Neuronal stem cell (in vitro differentiated cells): ENCODE data around the gene ATOH7.
A peak's percentile ranks its signal among the peaks of the same experiment; 100 is the strongest.
"Not testable (repeated sequence)": the region's sequence is repeated elsewhere in the genome, so short reads cannot be mapped to it uniquely, and the experiment has no call there.

Experiments used
- DNase-seq: peaks from one replicate; pipeline ENCODE4 v3.0.0-alpha.2; 2013; ENCODE audit warnings: low spot score
- H2AFZ ChIP-seq: one replicate; pipeline ENCODE4 v1.6.1; 2013; ENCODE audit warnings: mild to moderate bottlenecking, low read length, inconsistent platforms
- H2AK5ac ChIP-seq: 2 replicates; pipeline ENCODE4 v1.6.1; 2013; ENCODE audit warnings: low read depth, mild to moderate bottlenecking, inconsistent platforms, low read length, moderate library complexity, mixed read lengths
- H2BK120ac ChIP-seq: 2 replicates; pipeline ENCODE4 v1.6.1; 2013; ENCODE audit warnings: low read depth, mild to moderate bottlenecking, inconsistent platforms, low read length, moderate library complexity, mixed read lengths
- H2BK12ac ChIP-seq: one replicate; pipeline ENCODE4 v1.6.1; 2013; ENCODE audit warnings: low read length, inconsistent platforms
- H2BK15ac ChIP-seq: 2 replicates; pipeline ENCODE4 v1.6.1; 2013; ENCODE audit warnings: mild to moderate bottlenecking, low read length, inconsistent platforms, mixed read lengths
- H2BK5ac ChIP-seq: one replicate; pipeline ENCODE4 v1.6.1; 2013; ENCODE audit warnings: inconsistent platforms, mild to moderate bottlenecking, low read length, moderate library complexity
- H3K14ac ChIP-seq: one replicate; pipeline ENCODE4 v1.6.1; 2013; ENCODE audit warnings: low read length, inconsistent platforms
- H3K18ac ChIP-seq: 2 replicates; pipeline ENCODE4 v1.6.1; 2013; ENCODE audit warnings: low read length, inconsistent platforms
- H3K23ac ChIP-seq: 2 replicates; pipeline ENCODE4 v1.6.1; 2013; ENCODE audit warnings: low read depth, mild to moderate bottlenecking, mixed read lengths, low read length, inconsistent platforms; ENCODE audit not compliant: poor library complexity
- H3K27ac ChIP-seq: replicated peaks from 3 replicates; pipeline ENCODE4 v1.5.1; 2013; ENCODE audit warnings: low read length, inconsistent platforms
- H3K27me3 ChIP-seq, 3 experiments: 2 replicates each; pipeline ENCODE4 v1.6.1; 2013; ENCODE audit warnings: low read length in 3 of 3, mild to moderate bottlenecking in 2 of 3, inconsistent platforms in 1 of 3, low read depth in 1 of 3, mixed read lengths in 1 of 3, moderate library complexity in 1 of 3; ENCODE audit not compliant: control insufficient read depth in 3 of 3, insufficient read depth in 3 of 3
- H3K36me3 ChIP-seq, 2 donors: replicated peaks in 1 of 2; 2 replicates each; pipeline ENCODE4 v1.6.1; 2013; ENCODE audit warnings: low read length in 2 of 2; ENCODE audit not compliant: control insufficient read depth in 2 of 2, insufficient read depth in 2 of 2
- H3K4ac ChIP-seq: 2 replicates; pipeline ENCODE4 v1.6.1; 2013; ENCODE audit warnings: inconsistent platforms, mild to moderate bottlenecking, low read length, moderate library complexity
- H3K4me1 ChIP-seq, 2 donors: 1 replicate in 1 of 2; 2 replicates in 1 of 2; pipeline ENCODE4 v1.6.1; 2013; ENCODE audit warnings: low read length in 2 of 2, low read depth in 1 of 2; ENCODE audit not compliant: control insufficient read depth in 2 of 2, insufficient read depth in 1 of 2
- H3K4me2 ChIP-seq: one replicate; pipeline ENCODE4 v1.6.1; 2013; ENCODE audit warnings: mild to moderate bottlenecking, low read length, inconsistent platforms; ENCODE audit not compliant: insufficient read depth, poor library complexity, severe bottlenecking
- H3K4me3 ChIP-seq, 2 donors: 2 replicates each; pipeline ENCODE4 v1.5.1; 2013; ENCODE audit warnings: low read length in 2 of 2, mild to moderate bottlenecking in 2 of 2, inconsistent platforms in 1 of 2, moderate library complexity in 1 of 2
- H3K79me1 ChIP-seq: one replicate; pipeline ENCODE4 v1.6.1; 2013; ENCODE audit warnings: low read depth, mild to moderate bottlenecking, inconsistent platforms, low read length, moderate library complexity
- H3K9ac ChIP-seq: one replicate; pipeline ENCODE4 v1.6.1; 2013; ENCODE audit warnings: mild to moderate bottlenecking, low read depth, low read length, inconsistent platforms; ENCODE audit not compliant: poor library complexity
- H3K9me3 ChIP-seq, 2 donors: replicated peaks in 1 of 2; 2 replicates each; pipeline versions ENCODE3 to v1.6.1; 2013; ENCODE audit warnings: low read length in 2 of 2, mild to moderate bottlenecking in 2 of 2, inconsistent platforms in 1 of 2, low read depth in 1 of 2, mixed read lengths in 1 of 2, moderate library complexity in 1 of 2; ENCODE audit not compliant: control insufficient read depth in 2 of 2, insufficient read depth in 1 of 2
- H4K8ac ChIP-seq: one replicate; pipeline ENCODE4 v1.6.1; 2013; ENCODE audit warnings: low read depth, mild to moderate bottlenecking, inconsistent platforms, low read length, moderate library complexity
- H4K91ac ChIP-seq: one replicate; pipeline ENCODE4 v1.6.1; 2013; ENCODE audit warnings: low read length, low read depth, mild to moderate bottlenecking, inconsistent platforms; ENCODE audit not compliant: poor library complexity
- WGBS, 2 donors: extraction: QIAGEN DNeasy Blood & Tissue Kit; methylation state at CpG; one replicate each; pipeline ENCODE4 v1.1.7; 2013; ENCODE audit warnings: missing lambda C conversion rate in 2 of 2, mixed read lengths in 1 of 2; ENCODE audit not compliant: insufficient read length in 2 of 2, insufficient replicate concordance in 1 of 2; ENCODE audit errors: extremely low coverage in 2 of 2; 5-methylcytosine and 5-hydroxymethylcytosine counted together

ATOH7 gene

GRCh38 chr10:68246397-68246796, 14.5 kb upstream of the ATOH7 start:
- not testable (repeated sequence) for DNase-seq

GRCh38 chr10:68242051-68242450, 10.1 kb upstream of the ATOH7 start:
- no peak overlapping the region for H2BK15ac ChIP-seq
- no CpG with 5 or more reads among the region's 2 CpGs for WGBS, 2 donors
- H4K91ac ChIP-seq: peak overlapping the region; percentile 22
- no peaks in the 10 kb centered on the region for H3K36me3 ChIP-seq
- no peak overlapping the region for H2BK5ac ChIP-seq
- H3K27ac ChIP-seq: no peak overlapping the region
- H3K9ac ChIP-seq: no peak overlapping the region
- H3K79me1 ChIP-seq: no peaks in the 10 kb centered on the region
- no peak overlapping the region for H2BK12ac ChIP-seq
- H3K4me2 ChIP-seq: no peak overlapping the region
- no peaks in the 10 kb centered on the region for H3K9me3 ChIP-seq
- no peak overlapping the region for H2AK5ac ChIP-seq
- peaks cover 0 to 2% of the 10 kb centered on the region in 2 donors for H3K4me1 ChIP-seq
- peaks cover 0 to 6% (median 0%) of the 10 kb centered on the region in 3 experiments for H3K27me3 ChIP-seq
- no peak overlapping the region for H2AFZ ChIP-seq
- H3K4me3 ChIP-seq: no peak overlapping the region
- no peak overlapping the region for H3K4ac ChIP-seq
- no peak overlapping the region for H3K23ac ChIP-seq
- no peak for DNase-seq
- H3K18ac ChIP-seq: no peak overlapping the region
- H4K8ac ChIP-seq: no peak overlapping the region
- H2BK120ac ChIP-seq: no peak overlapping the region
- no peak overlapping the region for H3K14ac ChIP-seq

More at GRCh38 chr10:68246397-68246796, 14.5 kb upstream of the ATOH7 start:
- H3K23ac ChIP-seq, H2AK5ac ChIP-seq, H3K79me1 ChIP-seq, H3K9me3 ChIP-seq, H3K4me1 ChIP-seq, H2BK120ac ChIP-seq, H4K8ac ChIP-seq, H2BK15ac ChIP-seq, H3K9ac ChIP-seq, H3K4me3 ChIP-seq, H3K14ac ChIP-seq, H4K91ac ChIP-seq, H2AFZ ChIP-seq, H2BK12ac ChIP-seq, H3K4me2 ChIP-seq, H3K36me3 ChIP-seq, H3K18ac ChIP-seq, H3K4ac ChIP-seq, H2BK5ac ChIP-seq, H3K27ac ChIP-seq: not testable (repeated sequence)
- peaks cover 0 to 19% (median 0%) of the 10 kb centered on the region in 3 experiments for H3K27me3 ChIP-seq
- no CpG with 5 or more reads among the region's 7 CpGs for WGBS, 2 donors

GRCh38 chr10:68239596-68240150, 7.8 kb upstream of the ATOH7 start:
- H2AFZ ChIP-seq: peak overlapping the region; percentile 9
- no peak overlapping the region for H2BK12ac ChIP-seq
- H3K4me2 ChIP-seq: no peak overlapping the region
- DNase-seq: no peak
- no peak overlapping the region for H3K14ac ChIP-seq
- H3K27ac ChIP-seq: no peak overlapping the region
- H3K4me3 ChIP-seq: no peak overlapping the region
- H2BK120ac ChIP-seq: no peak overlapping the region
- no peak overlapping the region for H3K4ac ChIP-seq
- H3K9ac ChIP-seq: no peak overlapping the region
- no peak overlapping the region for H4K91ac ChIP-seq
- H3K79me1 ChIP-seq: no peaks in the 10 kb centered on the region
- peaks cover 0 to 6% (median 0%) of the 10 kb centered on the region in 3 experiments for H3K27me3 ChIP-seq
- H3K9me3 ChIP-seq: no peaks in the 10 kb centered on the region
- no peak overlapping the region for H3K18ac ChIP-seq
- WGBS, 2 donors: no CpG with 5 or more reads among the region's 5 CpGs
- H3K23ac ChIP-seq: no peak overlapping the region
- H3K4me1 ChIP-seq: peaks cover 0 to 2% of the 10 kb centered on the region in 2 donors
- no peaks in the 10 kb centered on the region for H3K36me3 ChIP-seq
- no peak overlapping the region for H4K8ac ChIP-seq
- H2BK15ac ChIP-seq: no peak overlapping the region
- H2BK5ac ChIP-seq: no peak overlapping the region
- H2AK5ac ChIP-seq: no peak overlapping the region

- Histone ChIP-seq H2BK12ac (no peak overlapping the region), H2AFZ (no peak overlapping the region), H3K9me3 (no peaks in the 10 kb centered on the region), H3K79me1 (no peaks in the 10 kb centered on the region), H3K27ac (no peak overlapping the region), H2AK5ac (no peak overlapping the region), H3K4ac (no peak overlapping the region), H2BK15ac (no peak overlapping the region), H3K18ac (no peak overlapping the region), H3K9ac (no peak overlapping the region), H4K8ac (no peak overlapping the region), H2BK5ac (no peak overlapping the region), H3K14ac (no peak overlapping the region), H3K4me3 (no peak overlapping the region), H3K4me1 (peaks cover 0 to 2% of the 10 kb centered on the region in 2 donors), H3K27me3 (peaks cover 0 to 6% (median 0%) of the 10 kb centered on the region in 3 experiments), H3K23ac (no peak overlapping the region), H2BK120ac (no peak overlapping the region), H3K4me2 (no peak overlapping the region), H4K91ac (no peak overlapping the region), H3K36me3 (no peaks in the 10 kb centered on the region)
- no peak for DNase-seq
- no CpG with 5 or more reads among the region's 5 CpGs for WGBS, 2 donors
Observed at GRCh38 chr10:68239069-68239468, 7.2 kb upstream of the ATOH7 start.
